Nephron (organoid): Measurements from ENCODE around the gene TP53I13.

ENCODE experiments used
- H3K27ac Mint-ChIP-seq, 3 experiments: 2 replicates each; pipeline ENCODE4 v1.8.0; 2020; ENCODE audit warnings: mixed read lengths in 3 of 3, mild to moderate bottlenecking in 2 of 3, moderate library complexity in 1 of 3
- H3K27me3 Mint-ChIP-seq: 2 replicates; pipeline ENCODE4 v1.8.0; 2021; ENCODE audit warnings: low read depth, mild to moderate bottlenecking, moderate library complexity, mixed read lengths
- H3K36me3 Mint-ChIP-seq: 2 replicates; pipeline ENCODE4 v1.8.0; 2020; ENCODE audit warnings: low read depth, mixed read lengths
- H3K4me1 Mint-ChIP-seq: 2 replicates; pipeline ENCODE4 v1.8.0; 2020; ENCODE audit warnings: mixed read lengths
- H3K4me3 Mint-ChIP-seq, 3 experiments: 2 replicates each; pipeline ENCODE4 v1.8.0; 2020; ENCODE audit warnings: mild to moderate bottlenecking in 3 of 3, mixed read lengths in 3 of 3, moderate library complexity in 2 of 3
- H3K9me3 Mint-ChIP-seq: 2 replicates; pipeline ENCODE4 v1.8.0; 2020; ENCODE audit warnings: mixed read lengths
- TF ChIP-seq, protein P1 (sequence below), 3 experiments: fragments of 200-600 bp; sonication (generic); IDR thresholded peaks; one replicate each; pipeline ENCODE4 v1.5.0; 2021; ENCODE audit warnings: antibody characterized with exemption in 3 of 3; ENCODE audit not compliant: unreplicated experiment in 3 of 3

Gene TP53I13

DNA sequence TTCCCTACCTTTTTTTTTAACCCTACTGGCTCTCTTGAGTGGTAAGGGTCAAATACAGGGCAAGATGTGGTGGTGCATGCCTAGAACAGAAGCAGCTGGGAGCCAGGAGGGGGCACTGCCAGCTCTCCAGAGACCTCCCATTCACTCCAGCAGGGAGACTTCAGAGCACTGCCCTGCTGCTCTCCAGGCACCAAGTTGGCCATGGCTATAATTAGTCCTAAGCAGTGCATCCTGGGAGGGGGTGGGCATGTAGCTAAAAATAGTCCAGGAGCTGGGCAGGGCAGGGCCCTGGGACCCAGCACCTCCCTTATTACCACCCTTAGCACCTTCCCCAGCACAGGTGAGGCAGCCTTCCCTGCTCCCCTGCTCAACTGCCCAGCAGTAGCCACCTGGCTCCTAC is 50.8 kb downstream of the TP53I13 start:
- no peak overlapping the region for H3K27ac Mint-ChIP-seq
- TF ChIP-seq, protein P1, sequence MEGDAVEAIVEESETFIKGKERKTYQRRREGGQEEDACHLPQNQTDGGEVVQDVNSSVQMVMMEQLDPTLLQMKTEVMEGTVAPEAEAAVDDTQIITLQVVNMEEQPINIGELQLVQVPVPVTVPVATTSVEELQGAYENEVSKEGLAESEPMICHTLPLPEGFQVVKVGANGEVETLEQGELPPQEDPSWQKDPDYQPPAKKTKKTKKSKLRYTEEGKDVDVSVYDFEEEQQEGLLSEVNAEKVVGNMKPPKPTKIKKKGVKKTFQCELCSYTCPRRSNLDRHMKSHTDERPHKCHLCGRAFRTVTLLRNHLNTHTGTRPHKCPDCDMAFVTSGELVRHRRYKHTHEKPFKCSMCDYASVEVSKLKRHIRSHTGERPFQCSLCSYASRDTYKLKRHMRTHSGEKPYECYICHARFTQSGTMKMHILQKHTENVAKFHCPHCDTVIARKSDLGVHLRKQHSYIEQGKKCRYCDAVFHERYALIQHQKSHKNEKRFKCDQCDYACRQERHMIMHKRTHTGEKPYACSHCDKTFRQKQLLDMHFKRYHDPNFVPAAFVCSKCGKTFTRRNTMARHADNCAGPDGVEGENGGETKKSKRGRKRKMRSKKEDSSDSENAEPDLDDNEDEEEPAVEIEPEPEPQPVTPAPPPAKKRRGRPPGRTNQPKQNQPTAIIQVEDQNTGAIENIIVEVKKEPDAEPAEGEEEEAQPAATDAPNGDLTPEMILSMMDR (IDR thresholded peaks at IDR 0.05; ENCODE audit: unreplicated experiment in 3 of 3), result peak in 1 of 3 experiments; percentile 27
- H3K9me3 Mint-ChIP-seq, result no peaks in the 10 kb centered on the region
- H3K27me3 Mint-ChIP-seq, result peaks cover 97% of the 10 kb centered on the region
- H3K36me3 Mint-ChIP-seq, result no peaks in the 10 kb centered on the region
- H3K4me1 Mint-ChIP-seq, result peaks cover 31% of the 10 kb centered on the region
- H3K4me3 Mint-ChIP-seq, result peak overlapping the region in 1 of 3 experiments; percentile 24

DNA sequence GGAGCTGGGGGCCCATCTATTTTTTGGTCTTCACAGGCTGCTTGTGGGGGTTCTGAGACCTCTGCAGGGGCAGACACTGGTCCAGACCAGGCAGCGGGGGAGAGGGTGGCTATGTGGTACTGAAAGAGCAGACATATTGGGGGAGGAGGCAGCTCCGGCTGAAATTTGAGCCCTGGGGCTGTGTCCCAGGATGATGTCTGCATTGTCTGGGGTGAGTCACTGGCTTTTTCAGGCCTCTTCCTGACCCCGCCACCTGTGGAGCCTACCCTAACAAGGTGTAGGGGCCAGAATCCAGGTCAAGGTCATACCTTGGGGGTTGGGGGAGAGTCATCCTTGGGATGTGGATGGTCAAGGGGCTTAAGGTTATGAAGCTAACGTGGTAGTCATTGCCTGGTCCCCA is 51.8 kb downstream of the TP53I13 start:
- H3K9me3 Mint-ChIP-seq, result no peaks in the 10 kb centered on the region
- H3K27ac Mint-ChIP-seq, result no peak overlapping the region
- H3K36me3 Mint-ChIP-seq, result no peaks in the 10 kb centered on the region
- peaks cover 87% of the 10 kb centered on the region for H3K27me3 Mint-ChIP-seq
- TF ChIP-seq, protein P1 (IDR thresholded peaks at IDR 0.05; ENCODE audit: unreplicated experiment in 3 of 3), result no peak
- peak overlapping the region in 2 of 3 experiments; percentile 16 to 17 for H3K4me3 Mint-ChIP-seq
- H3K4me1 Mint-ChIP-seq, result peaks cover 26% of the 10 kb centered on the region

DNA sequence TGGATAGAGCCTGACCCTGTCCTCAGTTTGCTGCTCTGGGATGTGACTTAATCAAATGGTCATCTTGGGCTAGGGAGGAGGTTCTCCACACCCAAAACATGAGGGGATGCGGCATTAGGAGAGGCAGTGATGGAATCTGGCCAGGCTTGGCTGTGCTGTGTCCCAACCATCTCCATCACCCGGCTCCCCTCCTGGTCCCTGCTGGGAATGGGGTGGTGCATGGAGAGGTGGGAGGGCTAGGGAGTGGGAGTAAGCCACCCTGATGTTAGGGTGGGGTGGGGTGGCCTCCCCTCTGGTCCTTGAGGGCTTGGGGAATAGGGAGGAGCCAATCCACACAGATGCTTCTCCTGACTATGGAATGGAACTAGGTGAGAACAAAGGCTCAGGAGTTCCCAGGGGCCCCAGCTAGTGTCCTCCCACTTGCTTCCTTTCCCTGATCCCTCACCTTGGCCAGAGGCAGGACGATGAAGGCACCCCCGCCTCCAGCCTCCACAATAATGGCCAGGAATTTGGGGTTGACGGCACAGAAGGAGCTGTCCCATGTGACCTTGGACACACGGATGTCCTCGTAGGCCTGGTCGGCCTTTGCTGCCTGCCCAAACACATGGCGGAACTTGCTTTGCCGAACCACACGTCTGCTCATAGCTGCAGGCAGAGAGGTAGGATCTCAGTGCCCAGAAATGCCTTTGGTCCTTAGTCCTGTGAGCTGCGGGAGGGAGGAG is 52.4 kb downstream of the TP53I13 start:
- peaks cover 21% of the 10 kb centered on the region for H3K4me1 Mint-ChIP-seq
- no peaks in the 10 kb centered on the region for H3K9me3 Mint-ChIP-seq
- no peak overlapping the region for H3K27ac Mint-ChIP-seq
- H3K4me3 Mint-ChIP-seq, result peak overlapping the region; percentile 36 to 79 (median 77)
- peaks cover 3% of the 10 kb centered on the region for H3K36me3 Mint-ChIP-seq
- H3K27me3 Mint-ChIP-seq, result peaks cover 80% of the 10 kb centered on the region
- TF ChIP-seq, protein P1 (IDR thresholded peaks at IDR 0.05; ENCODE audit: unreplicated experiment in 3 of 3), result no peak

DNA sequence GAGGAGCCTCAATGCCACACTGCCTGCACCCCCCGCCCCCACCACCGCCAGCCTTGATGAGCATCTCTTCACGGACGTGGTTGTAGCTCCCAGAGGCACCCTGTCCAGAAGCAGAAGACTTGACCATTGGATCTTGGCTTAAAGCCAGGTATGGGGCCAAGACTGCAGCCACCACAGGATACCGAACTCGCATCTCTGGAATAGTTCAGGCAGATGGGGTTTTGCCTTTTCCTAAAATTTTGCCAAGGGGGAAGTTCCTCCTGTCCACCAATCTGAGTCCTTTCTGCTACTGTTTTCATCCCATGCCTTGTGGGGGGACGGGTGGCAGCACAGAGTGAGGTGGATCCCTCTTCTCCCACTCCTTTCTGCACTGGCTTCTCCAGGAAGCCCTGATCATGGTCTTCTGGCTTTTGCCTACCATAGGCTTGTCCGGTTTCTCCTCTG is 53.3 kb downstream of the TP53I13 start:
- Mint-ChIP-seq H3K36me3 (peaks cover 5% of the 10 kb centered on the region), H3K27ac (no peak overlapping the region), H3K4me3 (peak overlapping the region; percentile 77 to 80 (median 79)), H3K4me1 (peaks cover 13% of the 10 kb centered on the region), H3K9me3 (no peaks in the 10 kb centered on the region), H3K27me3 (peaks cover 72% of the 10 kb centered on the region)
- TF ChIP-seq, protein P1 (IDR thresholded peaks at IDR 0.05; ENCODE audit: unreplicated experiment in 3 of 3), result no peak
